Renal pelvis (tissue), 12 donors: Measurements from ENCODE around the gene NUDT4. TPM values are rescaled to one million over a fixed set of nuclear protein-coding genes. Genes with fewer than 3 reads are reported as not detected.

Source experiments
- DNase-seq: peaks from one replicate; pipeline ENCODE4 v3.0.0-alpha.2; 2013
- long read RNA-seq, 16 experiments: transcript quantifications; one replicate each; lab custom pipeline, GENCODE V29; 2026
- polyA plus RNA-seq, 3 donors: library from polyadenylated mRNA; unstranded; fragments of 120-200 nt; gene quantifications; one replicate each; pipeline ENCODE4 v1.2.1, GENCODE V29; 2013; ENCODE audit not compliant: insufficient read length in 3 of 3

NUDT4 gene
- polyA plus RNA-seq: 100 to 1,000 TPM; 103 to 112 (median 107) TPM
- long read RNA-seq, donor 1, full-length matches to known transcripts: 67 of 262 reads
- long read RNA-seq, donor 1, partial matches to known transcripts: 189 of 262 reads
- long read RNA-seq, donor 1, other reads (novel, unspliced or antisense): 6 of 262 reads
- long read RNA-seq, donor 2, full-length matches to known transcripts: 70 of 70 reads
- long read RNA-seq, donor 2, partial matches to known transcripts: 0 of 70 reads
- long read RNA-seq, donor 2, other reads (novel, unspliced or antisense): 0 of 70 reads
- long read RNA-seq, donor 3, full-length matches to known transcripts: 50 of 58 reads
- long read RNA-seq, donor 3, partial matches to known transcripts: 8 of 58 reads
- long read RNA-seq, donor 3, other reads (novel, unspliced or antisense): 0 of 58 reads
- long read RNA-seq, donor 4, full-length matches to known transcripts: 40 of 40 reads
- long read RNA-seq, donor 4, partial matches to known transcripts: 0 of 40 reads
- long read RNA-seq, donor 4, other reads (novel, unspliced or antisense): 0 of 40 reads
- long read RNA-seq, donor 5, full-length matches to known transcripts: 38 of 137 reads
- long read RNA-seq, donor 5, partial matches to known transcripts: 99 of 137 reads
- long read RNA-seq, donor 5, other reads (novel, unspliced or antisense): 0 of 137 reads
- long read RNA-seq, donor 6, full-length matches to known transcripts: 58 of 93 reads
- long read RNA-seq, donor 6, partial matches to known transcripts: 35 of 93 reads
- long read RNA-seq, donor 6, other reads (novel, unspliced or antisense): 0 of 93 reads
- long read RNA-seq, donor 7, full-length matches to known transcripts: 112 of 146 reads
- long read RNA-seq, donor 7, partial matches to known transcripts: 34 of 146 reads
- long read RNA-seq, donor 7, other reads (novel, unspliced or antisense): 0 of 146 reads
- long read RNA-seq, donor 8, full-length matches to known transcripts: 17 of 17 reads
- long read RNA-seq, donor 8, partial matches to known transcripts: 0 of 17 reads
- long read RNA-seq, donor 8, other reads (novel, unspliced or antisense): 0 of 17 reads
- long read RNA-seq, donor 9, full-length matches to known transcripts: 65 of 253 reads
- long read RNA-seq, donor 9, partial matches to known transcripts: 188 of 253 reads
- long read RNA-seq, donor 9, other reads (novel, unspliced or antisense): 0 of 253 reads
- long read RNA-seq, donor 10, full-length matches to known transcripts: 46 of 53 reads
- long read RNA-seq, donor 10, partial matches to known transcripts: 7 of 53 reads
- long read RNA-seq, donor 10, other reads (novel, unspliced or antisense): 0 of 53 reads
- long read RNA-seq, donor 11, full-length matches to known transcripts: 63 of 178 reads
- long read RNA-seq, donor 11, partial matches to known transcripts: 115 of 178 reads
- long read RNA-seq, donor 11, other reads (novel, unspliced or antisense): 0 of 178 reads
- long read RNA-seq, donor 12, full-length matches to known transcripts: 64 of 64 reads
- long read RNA-seq, donor 12, partial matches to known transcripts: 0 of 64 reads
- long read RNA-seq, donor 12, other reads (novel, unspliced or antisense): 0 of 64 reads
- long read RNA-seq, donor 13, full-length matches to known transcripts: 33 of 38 reads
- long read RNA-seq, donor 13, partial matches to known transcripts: 5 of 38 reads
- long read RNA-seq, donor 13, other reads (novel, unspliced or antisense): 0 of 38 reads
- long read RNA-seq, donor 14: 0 reads
- long read RNA-seq, donor 15, full-length matches to known transcripts: 82 of 82 reads
- long read RNA-seq, donor 15, partial matches to known transcripts: 0 of 82 reads
- long read RNA-seq, donor 15, other reads (novel, unspliced or antisense): 0 of 82 reads
- long read RNA-seq, donor 16, full-length matches to known transcripts: 43 of 48 reads
- long read RNA-seq, donor 16, partial matches to known transcripts: 5 of 48 reads
- long read RNA-seq, donor 16, other reads (novel, unspliced or antisense): 0 of 48 reads

DNA sequence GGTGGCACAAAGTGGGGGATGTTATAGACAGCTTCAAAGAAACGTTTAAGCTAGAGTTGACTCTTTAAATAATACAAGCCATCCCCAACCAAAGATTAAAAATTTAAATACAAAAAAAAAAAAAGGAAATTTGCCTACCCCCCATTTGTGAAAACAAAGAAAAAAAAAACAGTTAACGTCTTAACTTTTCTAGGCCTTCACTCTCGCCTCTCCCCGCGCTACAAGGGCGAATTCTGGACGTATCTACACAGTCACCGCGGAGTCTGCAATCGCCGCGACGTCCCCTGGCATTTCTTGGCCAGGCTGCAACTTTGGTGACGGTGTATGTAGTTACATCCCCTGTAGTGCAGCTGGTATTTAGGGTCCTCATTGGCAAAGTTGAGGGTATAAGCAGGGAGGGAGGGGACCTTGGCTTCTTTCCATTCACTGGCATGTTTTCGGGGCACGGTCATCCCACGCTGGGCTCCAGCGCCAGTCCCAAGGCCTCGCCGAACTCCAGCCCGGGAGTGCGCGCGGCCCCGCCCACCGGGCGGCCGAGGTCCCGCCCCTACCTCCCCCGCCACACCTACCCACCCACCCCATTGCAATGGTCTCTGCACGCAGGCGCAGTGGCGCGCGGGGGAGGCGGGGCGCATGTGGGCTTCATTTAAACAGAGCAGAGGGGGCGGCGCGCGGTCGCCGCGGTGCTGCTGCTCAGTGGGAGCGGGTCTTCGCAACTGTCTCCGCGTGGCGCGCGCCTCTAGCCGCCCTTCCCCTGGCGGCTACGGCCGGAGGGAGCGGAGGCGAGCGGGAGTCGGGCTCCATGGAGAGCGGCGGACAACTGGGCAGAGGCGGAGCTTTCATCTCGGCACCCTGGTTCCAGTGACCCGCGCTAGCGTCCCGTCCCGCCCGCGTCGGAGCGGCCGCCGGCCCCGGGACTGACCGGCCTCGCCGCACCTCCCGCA is at the start of gene NUDT4:
Gene NUDT4, plus strand, starts transcription at position 674 of the 944 bp plus-strand sequence. CDS start 398 bp downstream, outside the sequence.
- peak; percentile 96 for DNase-seq

DNA sequence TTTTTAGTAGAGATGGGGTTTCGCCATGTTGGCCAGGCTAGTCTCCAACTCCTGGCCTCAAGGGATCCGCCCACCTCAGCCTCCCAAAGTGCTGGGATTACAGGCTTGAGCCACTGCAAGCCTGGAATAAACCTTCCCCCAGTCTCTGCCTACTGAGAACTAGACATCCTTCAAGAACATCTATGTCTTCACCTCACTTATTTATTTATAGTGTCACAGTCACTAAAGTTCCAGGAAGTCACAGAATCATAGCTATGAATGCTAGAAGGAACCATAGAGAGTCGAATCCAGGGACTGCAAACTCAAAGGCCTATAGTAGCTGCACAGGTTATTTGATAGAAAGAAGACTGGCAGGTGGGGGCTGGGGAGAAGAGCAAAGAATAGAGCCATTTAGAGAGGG is 44.7 kb upstream of the NUDT4 start:
- no peak for DNase-seq

DNA sequence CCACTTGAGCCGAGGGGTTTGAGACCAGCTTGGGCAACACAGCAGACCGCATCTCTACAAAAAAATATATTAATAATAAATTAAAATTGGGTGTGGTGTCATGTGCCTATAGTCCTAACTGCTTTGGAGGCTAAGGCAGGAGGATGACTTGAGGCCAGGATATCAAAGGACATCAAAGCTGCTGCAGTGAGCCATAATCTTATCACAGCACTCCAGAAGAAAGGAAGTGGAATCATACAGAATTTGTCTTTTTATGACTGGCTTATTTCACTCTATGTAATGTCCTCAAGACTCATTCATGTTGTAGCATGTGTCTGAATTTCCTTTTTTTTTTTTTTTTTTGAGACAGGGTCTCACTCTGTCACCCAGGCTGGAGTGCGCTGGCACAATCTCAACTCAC is 43.9 kb upstream of the NUDT4 start:
- no peak for DNase-seq

DNA sequence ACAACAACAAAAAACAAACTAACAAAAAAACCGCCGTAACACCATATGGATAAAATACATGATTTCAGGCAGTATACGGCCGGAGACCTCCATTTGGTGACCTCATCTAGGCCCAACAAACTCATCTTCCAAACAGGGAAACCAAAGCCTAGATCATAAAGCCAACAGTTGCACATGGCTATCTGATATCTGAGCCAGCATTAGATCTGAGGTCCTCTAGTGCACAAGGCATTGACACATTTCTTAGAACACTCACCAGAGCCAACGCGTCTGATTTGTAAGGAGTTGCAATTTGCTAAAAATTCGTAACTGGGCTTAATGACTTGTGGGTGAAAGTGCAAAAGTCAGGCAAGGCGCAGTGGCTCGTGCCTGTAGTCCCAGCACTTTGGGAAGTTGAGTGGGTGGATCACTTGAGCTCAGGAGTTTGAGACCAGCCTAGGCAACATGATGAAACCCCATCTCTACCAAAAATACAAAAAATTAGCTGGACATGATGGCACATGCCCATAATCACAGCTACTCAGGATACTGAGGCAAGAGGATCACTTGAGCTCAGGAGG is 42.0 kb upstream of the NUDT4 start:
- DNase-seq: no peak

DNA sequence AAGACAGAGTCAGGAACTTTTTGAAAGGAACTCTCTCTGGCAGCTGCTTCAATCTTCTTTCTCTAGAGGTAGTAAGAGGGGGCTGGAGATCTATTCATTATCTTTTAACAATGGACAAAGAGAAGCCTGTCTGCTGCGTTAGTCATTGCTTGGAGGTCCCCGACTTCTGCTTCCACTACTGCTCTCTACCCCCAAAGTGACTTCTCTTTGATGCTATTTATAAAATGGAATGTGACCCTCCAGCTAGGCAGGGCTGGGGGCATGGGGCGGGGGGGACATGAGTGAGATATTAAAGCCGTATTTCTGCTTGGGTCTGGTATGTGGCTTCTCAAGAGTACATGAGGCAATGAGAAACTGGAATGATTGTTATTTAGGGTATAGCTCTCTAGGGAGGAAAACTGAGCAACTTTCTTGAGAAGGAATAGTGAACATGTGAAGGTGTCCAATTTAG is 41.4 kb upstream of the NUDT4 start:
- no peak for DNase-seq

DNA sequence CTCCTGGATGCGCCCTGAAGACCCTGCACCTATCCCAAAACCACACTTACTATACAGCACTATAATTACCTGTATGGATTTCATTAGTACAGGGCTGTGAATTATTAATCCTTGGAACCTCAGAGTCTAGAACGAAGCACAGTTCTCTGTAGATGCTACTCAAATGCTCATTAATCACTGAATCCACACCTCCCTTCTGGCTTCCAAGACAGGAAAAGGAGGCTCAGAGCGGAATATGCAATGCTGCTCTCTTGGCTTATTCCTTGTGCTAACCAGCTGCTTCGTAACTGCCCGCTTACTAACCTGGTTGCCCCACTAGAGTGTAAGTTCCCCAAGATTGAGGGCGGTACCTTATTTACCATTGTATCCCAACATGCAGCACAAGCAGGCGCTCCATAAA is 39.1 kb upstream of the NUDT4 start:
- DNase-seq: no peak

DNA sequence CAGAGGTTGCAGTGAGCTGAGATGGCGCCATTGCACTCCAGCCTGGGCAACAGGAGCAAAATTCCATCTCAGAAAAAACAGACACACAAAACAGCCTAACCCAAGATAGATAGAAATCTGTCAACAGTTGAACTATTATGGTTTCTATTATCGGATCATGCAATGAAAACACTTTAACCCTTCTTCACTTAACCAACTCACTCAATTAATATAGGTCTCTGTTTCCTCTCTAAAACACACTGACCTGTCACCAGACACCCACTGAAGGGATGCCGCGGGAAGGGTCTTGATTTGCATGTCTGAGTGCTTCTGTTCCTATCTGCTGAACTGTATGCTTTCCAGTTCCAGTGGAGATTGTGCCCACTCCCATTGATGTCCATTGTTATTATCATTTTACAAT is 38.0 kb upstream of the NUDT4 start:
- DNase-seq: no peak

DNA sequence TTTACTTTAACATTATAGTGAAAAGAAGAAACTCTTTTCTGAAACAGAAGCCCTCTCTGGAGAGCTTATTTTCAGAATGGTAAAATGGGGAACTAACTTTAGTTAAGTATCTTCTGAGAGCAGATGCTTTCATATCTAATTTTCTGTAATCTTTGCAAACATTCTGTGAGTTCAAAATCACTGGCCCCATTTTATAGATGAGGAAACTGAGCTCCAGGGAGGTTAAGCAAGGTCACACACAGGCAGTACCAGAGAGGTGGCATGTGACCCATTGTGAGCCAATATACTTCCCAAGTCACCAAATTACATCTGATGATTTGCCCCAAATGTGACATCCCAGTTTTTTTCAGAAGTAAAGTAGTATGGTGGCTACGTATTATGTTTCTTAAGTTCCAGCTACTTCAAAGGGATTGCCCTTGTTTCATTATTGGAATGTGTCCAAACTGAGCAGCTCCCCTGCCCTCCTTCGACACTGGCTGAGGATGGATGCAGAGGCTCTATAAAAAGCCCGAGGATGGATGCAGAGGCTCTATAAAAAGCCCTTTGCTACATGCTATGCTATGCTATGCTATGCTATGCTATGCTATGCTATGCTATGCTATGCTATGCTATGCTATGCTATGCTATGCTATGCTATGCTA is 36.2 kb upstream of the NUDT4 start:
- no peak for DNase-seq

DNA sequence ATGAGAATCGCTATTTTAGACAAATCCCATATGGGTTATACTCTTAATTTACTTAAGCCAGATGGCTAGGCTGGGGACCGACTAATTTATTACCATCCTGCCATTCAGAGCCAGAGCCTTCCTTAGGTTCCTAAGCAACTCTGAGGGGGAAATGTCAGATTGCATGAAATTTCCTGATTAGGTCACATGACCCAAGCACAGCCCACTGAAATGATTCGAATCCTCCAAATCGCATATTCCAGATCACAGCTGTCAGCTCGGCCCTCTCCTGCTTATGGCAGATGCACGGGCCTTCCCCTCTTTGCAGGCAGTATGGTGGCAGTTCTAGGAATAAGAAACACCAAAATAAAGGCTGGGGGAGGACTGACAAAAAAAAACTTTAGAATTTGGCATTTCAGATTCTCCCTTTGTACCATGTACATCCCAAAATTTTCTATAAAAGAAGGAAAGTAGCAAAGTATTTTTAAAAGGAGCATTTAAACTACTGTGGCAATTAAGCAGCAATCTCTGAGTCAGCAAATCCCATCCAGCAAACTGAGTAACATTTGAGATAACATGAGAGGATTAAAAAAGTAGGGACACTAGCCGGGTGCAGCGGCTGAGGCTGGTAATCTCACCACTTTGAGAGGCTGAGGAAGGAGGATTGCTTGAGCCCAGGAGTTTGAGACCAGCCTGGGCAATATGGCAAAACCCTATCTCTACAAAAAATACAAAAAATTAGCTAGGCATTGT is 30.5 kb upstream of the NUDT4 start:
- DNase-seq: peak; percentile 27

DNA sequence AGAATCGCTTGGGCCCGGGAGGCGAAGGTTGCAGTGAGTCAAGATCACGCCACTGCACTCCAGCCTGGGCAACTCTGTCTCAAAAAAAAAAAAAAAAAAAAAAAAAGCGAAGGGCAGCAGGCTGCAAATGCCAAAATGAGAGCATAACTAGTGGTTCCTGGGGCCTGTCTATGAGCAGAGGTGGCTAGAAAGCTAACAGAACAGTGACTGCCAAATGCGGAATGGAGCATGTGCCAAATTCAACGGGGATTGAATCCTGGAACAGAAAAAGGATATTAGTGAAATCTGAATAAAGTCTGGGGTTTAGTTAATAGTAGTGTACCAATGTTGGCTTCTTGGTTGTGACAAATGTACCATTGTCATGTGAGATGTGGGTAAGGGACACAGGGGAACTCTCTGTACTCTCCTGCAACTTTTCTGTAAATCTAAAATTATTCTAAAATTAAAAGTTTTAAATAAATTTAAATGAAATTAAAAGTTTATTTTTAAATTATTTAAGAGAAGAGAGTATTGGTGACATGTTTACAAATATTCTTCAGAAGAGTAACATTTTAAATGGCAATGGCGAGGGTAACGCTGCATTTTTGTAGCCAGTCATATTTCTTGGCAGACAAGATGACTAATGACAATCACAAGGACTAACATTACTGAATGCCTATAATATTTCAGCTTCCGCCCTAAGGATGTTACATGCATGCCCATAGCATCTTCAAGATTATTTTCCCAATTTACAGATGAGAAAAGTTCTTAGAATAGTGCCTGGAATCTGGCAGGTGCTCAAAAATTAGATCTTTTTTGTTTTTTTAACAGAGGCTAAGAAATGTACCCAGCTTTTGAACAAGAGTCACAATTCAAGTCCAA is 28.9 kb upstream of the NUDT4 start:
- DNase-seq: no peak

DNA sequence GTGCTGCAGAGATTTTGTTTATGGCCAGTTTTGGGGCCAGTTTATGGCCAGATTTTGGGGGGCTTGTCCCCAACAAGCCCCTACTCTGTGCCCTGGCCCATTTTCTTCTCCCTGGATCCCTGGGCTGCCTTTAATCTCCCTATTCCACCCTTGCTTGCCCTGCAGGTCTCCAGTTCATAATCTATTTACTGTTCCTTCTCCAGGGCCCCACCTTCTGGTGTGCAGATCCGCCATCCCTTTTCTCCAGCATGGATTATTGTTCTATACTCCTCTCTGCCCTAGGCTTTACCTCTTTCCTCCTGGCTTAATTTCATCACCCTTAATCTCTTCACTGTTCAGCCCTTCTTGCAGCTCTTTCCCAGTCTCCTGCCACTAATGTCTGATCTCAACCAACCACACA is 26.0 kb upstream of the NUDT4 start:
- no peak for DNase-seq

DNA sequence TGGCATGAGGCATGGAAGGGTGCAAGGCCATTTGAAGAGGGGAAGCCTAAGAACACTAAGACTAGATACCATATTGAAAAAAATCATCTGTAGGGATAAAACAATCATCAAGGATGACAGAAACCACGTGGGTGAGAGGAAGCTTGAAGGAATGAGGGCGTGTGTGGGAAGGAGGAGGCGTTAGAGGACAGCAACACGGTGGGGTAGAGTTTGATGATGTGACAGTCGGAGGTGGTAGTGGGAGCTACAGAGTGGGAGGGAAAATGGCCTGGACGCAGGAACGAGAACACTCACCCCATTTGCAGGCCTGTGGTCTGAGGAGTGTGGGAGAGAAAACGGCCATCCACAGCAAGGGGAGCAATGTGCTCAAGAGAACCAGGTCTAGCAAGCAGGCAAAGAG is 25.4 kb upstream of the NUDT4 start:
- no peak for DNase-seq

DNA sequence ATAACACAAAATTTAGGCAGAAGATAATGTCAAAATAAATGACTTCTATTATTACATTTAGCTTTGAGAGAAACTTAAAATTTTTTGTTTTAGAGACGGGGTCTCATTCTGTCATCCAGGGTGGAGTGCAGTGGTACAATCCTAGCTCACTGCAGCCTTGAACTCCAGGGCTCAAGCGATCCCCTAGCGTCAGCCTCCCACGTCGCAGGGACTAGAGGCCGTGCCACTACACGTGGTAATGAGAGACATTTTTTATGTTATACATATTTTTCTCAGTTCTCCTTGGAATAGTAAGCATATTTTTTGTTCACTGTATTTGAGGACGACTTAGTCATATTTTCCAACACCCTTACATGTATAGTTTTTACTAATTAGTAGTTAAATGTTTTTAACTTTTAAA is 21.5 kb upstream of the NUDT4 start:
- DNase-seq: no peak

DNA sequence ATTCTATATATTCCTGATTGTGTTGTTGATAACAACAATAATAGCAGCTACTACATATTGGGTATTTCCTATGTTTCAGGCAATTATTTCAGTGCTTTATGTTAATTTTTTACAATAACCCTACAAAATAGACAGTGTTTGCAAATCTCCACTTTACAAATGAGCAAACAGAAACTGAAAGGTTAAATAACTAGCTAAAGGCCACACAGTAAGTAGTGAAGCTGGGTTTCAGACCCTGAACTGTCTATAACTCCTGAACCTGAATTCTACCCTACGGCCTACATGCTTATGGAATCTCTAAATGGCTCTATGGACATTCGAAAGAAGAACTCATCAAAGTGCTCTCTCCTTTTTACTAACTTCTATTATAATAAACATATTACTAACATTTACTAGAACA is 19.7 kb upstream of the NUDT4 start:
- no peak for DNase-seq

DNA sequence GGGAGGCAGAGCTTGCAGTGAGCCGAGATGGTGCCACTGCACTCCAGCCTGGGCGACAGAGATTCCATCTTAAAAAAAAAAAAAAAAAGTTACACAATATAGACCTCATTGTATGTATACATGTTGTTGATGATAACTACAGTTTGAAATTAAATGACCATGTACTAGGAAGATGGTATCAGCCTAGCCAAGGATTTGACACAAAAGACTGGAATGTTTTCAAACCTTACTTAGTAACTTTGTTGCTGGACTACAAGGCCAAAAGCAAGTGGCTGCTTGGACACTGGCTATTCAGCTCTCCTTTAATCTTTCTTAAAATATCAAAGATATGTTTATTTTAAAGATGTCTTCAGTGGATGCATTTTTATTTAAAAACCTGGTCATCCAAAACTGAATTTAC is 18.9 kb upstream of the NUDT4 start:
- DNase-seq: no peak

DNA sequence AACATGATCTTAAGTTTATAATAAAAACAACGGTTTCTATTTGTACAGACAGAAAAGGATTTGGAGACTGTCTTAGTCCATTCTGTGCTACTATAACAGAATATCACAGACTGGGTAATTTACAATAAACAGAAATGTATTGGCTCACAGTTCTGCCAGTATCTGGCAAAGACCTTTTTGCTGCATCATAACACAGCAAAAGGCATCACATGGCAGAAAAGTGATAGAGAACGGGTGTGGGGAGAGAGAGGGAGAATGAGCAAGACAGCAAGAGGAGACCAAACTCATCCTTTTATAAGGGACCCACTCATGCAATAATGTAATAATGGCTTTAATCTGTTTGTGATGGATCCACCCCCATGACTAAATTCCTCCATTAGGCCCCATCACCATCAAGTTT is 17.0 kb upstream of the NUDT4 start:
- DNase-seq: no peak
